ENCODE results near the gene DNAJC5G. TPM values are rescaled to one million over a fixed set of nuclear protein-coding genes. Genes with fewer than 3 reads are reported as not detected.

Gene DNAJC5G
- total and polyA plus RNA-seq, 9 of the 15 experiments (the other 6 are each of a cell fraction or from before 2014, with no cell fraction given), result not detected

DNA sequence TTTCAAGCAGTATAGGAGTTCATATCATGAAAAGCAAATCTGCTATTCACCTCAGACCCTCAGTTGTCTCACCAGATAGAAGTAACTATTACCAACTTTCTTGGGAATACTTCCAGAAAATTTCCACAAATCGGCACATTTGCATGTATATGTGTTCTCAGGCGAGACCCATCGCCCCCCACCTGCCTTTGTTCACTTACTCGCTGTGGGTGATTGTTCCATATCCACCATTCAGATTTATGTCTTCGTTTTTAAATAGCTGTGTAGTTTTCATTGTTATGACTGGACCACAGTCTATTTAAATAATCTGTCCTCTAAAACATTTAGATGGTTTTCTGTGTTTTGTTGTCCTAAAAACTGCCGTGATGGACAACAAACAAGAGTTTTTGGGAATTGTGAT, 10.2 kb downstream of the DNAJC5G start:
- H3K36me3 ChIP-seq (ENCODE audit: control insufficient read depth, insufficient read depth, low read length), result no peaks in the 10 kb centered on the region
- DNase-seq (ENCODE audit: extremely low read depth in 1 of 4, low spot score in 3 of 4) (no peak), FAIRE-seq (no peak), ATAC-seq (no peak)
- H4K20me1 ChIP-seq (replicated peaks; ENCODE audit: control insufficient read depth, insufficient read depth, low read length), result no peaks in the 10 kb centered on the region
- H3K4me1 ChIP-seq (replicated peaks in 1 of 2; ENCODE audit: control insufficient read depth in 2 of 2, insufficient read depth in 2 of 2, low read length in 2 of 2), result peaks cover 6 to 12% of the 10 kb centered on the region in 2 experiments
- H3K27ac ChIP-seq (ENCODE audit: extremely low read depth, low read depth, low read length), result no peak overlapping the region
- ChIA-PET CTCF (ENCODE audit: low intra/inter-chr PET ratio) (interaction anchor here (0.6 kb wide), 1 partner anchor 9 kb away, joined by 4 read pairs; no protein-coding TSS in a partner anchor), POLR2A (interaction anchor here (1.0 to 1.7 kb wide), 2 partner anchors 14 to 22 kb away, joined by 3 to 5 read pairs; no protein-coding TSS in a partner anchor)
- no peak overlapping the region for H3K4me3 ChIP-seq
- TF ChIP-seq TFAM (CRISPR knock-in tag; conservative IDR thresholded peaks at IDR 0.05), result no peak
- TF ChIP-seq NR2C2 (CRISPR knock-in tag; IDR thresholded peaks at IDR 0.05), result no peak
- TF ChIP-seq NR2C2 (tag; IDR thresholded peaks at IDR 0.05), result no peak
- TF ChIP-seq U2AF2 (optimal IDR thresholded peaks at IDR 0.05; ENCODE audit: low read depth, low read length), result no peak
- TF ChIP-seq, protein P1, sequence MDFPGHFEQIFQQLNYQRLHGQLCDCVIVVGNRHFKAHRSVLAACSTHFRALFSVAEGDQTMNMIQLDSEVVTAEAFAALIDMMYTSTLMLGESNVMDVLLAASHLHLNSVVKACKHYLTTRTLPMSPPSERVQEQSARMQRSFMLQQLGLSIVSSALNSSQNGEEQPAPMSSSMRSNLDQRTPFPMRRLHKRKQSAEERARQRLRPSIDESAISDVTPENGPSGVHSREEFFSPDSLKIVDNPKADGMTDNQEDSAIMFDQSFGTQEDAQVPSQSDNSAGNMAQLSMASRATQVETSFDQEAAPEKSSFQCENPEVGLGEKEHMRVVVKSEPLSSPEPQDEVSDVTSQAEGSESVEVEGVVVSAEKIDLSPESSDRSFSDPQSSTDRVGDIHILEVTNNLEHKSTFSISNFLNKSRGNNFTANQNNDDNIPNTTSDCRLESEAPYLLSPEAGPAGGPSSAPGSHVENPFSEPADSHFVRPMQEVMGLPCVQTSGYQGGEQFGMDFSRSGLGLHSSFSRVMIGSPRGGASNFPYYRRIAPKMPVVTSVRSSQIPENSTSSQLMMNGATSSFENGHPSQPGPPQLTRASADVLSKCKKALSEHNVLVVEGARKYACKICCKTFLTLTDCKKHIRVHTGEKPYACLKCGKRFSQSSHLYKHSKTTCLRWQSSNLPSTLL (IDR thresholded peaks at IDR 0.05), result no peak
- TF ChIP-seq POLR3A (IDR thresholded peaks at IDR 0.05; ENCODE audit: borderline replicate concordance, extremely low read depth, insufficient read depth, insufficient read length), result no peak
- no peak for TF ChIP-seq ZNF79 (CRISPR knock-in tag; IDR thresholded peaks at IDR 0.05; ENCODE audit: low read depth)
- TF ChIP-seq CHCHD3 (CRISPR knock-in tag; IDR thresholded peaks at IDR 0.05), result no peak
- TF ChIP-seq, protein P2, sequence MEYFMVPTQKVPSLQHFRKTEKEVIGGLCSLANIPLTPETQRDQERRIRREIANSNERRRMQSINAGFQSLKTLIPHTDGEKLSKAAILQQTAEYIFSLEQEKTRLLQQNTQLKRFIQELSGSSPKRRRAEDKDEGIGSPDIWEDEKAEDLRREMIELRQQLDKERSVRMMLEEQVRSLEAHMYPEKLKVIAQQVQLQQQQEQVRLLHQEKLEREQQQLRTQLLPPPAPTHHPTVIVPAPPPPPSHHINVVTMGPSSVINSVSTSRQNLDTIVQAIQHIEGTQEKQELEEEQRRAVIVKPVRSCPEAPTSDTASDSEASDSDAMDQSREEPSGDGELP (CRISPR knock-in tag; IDR thresholded peaks at IDR 0.05; ENCODE audit: borderline replicate concordance), result no peak
- TF ChIP-seq SP1 (CRISPR knock-in tag; IDR thresholded peaks at IDR 0.05), result no peak
- TF ChIP-seq, protein P3, sequence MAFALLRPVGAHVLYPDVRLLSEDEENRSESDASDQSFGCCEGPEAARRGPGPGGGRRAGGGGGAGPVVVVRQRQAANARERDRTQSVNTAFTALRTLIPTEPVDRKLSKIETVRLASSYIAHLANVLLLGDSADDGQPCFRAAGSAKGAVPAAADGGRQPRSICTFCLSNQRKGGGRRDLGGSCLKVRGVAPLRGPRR (CRISPR knock-in tag; IDR thresholded peaks at IDR 0.05), result no peak
- no peak for TF ChIP-seq ZBTB17 (CRISPR knock-in tag; IDR thresholded peaks at IDR 0.05)
- TF ChIP-seq, protein P4, sequence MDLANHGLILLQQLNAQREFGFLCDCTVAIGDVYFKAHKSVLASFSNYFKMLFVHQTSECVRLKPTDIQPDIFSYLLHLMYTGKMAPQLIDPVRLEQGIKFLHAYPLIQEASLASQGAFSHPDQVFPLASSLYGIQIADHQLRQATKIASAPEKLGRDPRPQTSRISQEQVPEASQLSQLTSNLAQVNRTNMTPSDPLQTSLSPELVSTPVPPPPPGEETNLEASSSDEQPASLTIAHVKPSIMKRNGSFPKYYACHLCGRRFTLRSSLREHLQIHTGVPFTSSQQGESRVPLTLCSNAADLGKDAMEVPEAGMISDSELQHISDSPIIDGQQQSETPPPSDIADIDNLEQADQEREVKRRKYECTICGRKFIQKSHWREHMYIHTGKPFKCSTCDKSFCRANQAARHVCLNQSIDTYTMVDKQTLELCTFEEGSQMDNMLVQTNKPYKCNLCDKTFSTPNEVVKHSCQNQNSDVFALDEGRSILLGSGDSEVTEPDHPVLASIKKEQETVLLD (IDR thresholded peaks at IDR 0.05), result no peak
- no peaks in the 10 kb centered on the region for H3K27me3 ChIP-seq (ENCODE audit: control insufficient read depth in 2 of 2, insufficient read depth in 2 of 2, low read length in 2 of 2)
- WGBS (ENCODE audit: insufficient coverage, low coverage, missing lambda C conversion rate), result 19% methylated on average over 6 of the region's 6 CpGs
- BruUV-seq (replicated peaks), result no TSS peak
- H3K9me1 ChIP-seq (ENCODE audit: control insufficient read depth, insufficient read depth, low read length), result no peaks in the 10 kb centered on the region
- no peak overlapping the region for H2AFZ ChIP-seq (ENCODE audit: low read depth, low read length)
- H3K79me2 ChIP-seq (ENCODE audit: control insufficient read depth, insufficient read depth, low read length), result no peaks in the 10 kb centered on the region
- in situ Hi-C loops (cut with MboI) (loop anchor here (5.0 kb wide), 1 partner anchor 48 kb away; no protein-coding TSS in a partner anchor), intact Hi-C loops (cut with micrococcal nuclease) (loop anchor here (10.0 kb wide), 1 partner anchor 441 kb away; the partner anchor contains the start of gene DPYSL5)
- H3K4me2 ChIP-seq (ENCODE audit: insufficient read depth, low read length), result no peak overlapping the region
- H3K9me3 ChIP-seq (replicated peaks; ENCODE audit: control insufficient read depth, insufficient read depth, low read depth, low read length), result no peaks in the 10 kb centered on the region
- H3K9ac ChIP-seq (ENCODE audit: insufficient read depth in 1 of 2, low read depth in 2 of 2, low read length in 2 of 2), result no peak overlapping the region

Data from K562 (cell line).